DOHH2 (cell line): Measurements from ENCODE around the gene SLC16A5.

Source experiments
- H3F3A ChIP-seq: fragments of 200-600 bp; sonication (generic), shearing (Covaris generic); 2 replicates; pipeline ENCODE4 v1.6.0; 2016; ENCODE audit warnings: antibody characterized with exemption, mild to moderate bottlenecking; ENCODE audit not compliant: control insufficient read depth, insufficient read depth
- H3K27ac ChIP-seq: fragments of 200-600 bp; sonication (generic); 2 replicates; pipeline ENCODE4 v1.5.1; 2014; ENCODE audit warnings: low read depth, mild to moderate bottlenecking, low read length, moderate library complexity
- H3K27me3 ChIP-seq: fragments of 200-600 bp; sonication (generic); 2 replicates; pipeline ENCODE4 v1.6.1; 2014; ENCODE audit warnings: mild to moderate bottlenecking, low read length, mixed read lengths; ENCODE audit not compliant: control insufficient read depth
- H3K36me3 ChIP-seq: fragments of 200-600 bp; sonication (generic); 2 replicates; pipeline ENCODE4 v1.6.1; 2014; ENCODE audit warnings: mild to moderate bottlenecking, low read length, moderate library complexity, mixed read lengths; ENCODE audit not compliant: control insufficient read depth
- H3K4me1 ChIP-seq: fragments of 200-600 bp; sonication (generic); 2 replicates; pipeline ENCODE4 v1.6.1; 2014; ENCODE audit warnings: mild to moderate bottlenecking, low read length, mixed read lengths; ENCODE audit not compliant: control insufficient read depth
- H3K4me2 ChIP-seq: fragments of 200-600 bp; sonication (generic); 2 replicates; pipeline ENCODE4 v1.6.0; 2014; ENCODE audit warnings: mild to moderate bottlenecking, low read length, moderate library complexity
- H3K4me3 ChIP-seq: fragments of 200-600 bp; sonication (generic); 2 replicates; pipeline ENCODE4 v1.5.1; 2014; ENCODE audit warnings: mild to moderate bottlenecking, low read length, mixed read lengths
- H3K79me2 ChIP-seq: fragments of 200-600 bp; sonication (generic); 2 replicates; pipeline ENCODE4 v1.6.1; 2014; ENCODE audit warnings: mild to moderate bottlenecking, low read length, mixed read lengths; ENCODE audit not compliant: control insufficient read depth
- H3K9me2 ChIP-seq: fragments of 200-600 bp; sonication (generic); replicated peaks from 2 replicates; pipeline ENCODE4 v1.6.1; 2014; ENCODE audit warnings: mild to moderate bottlenecking, low read length, mixed read lengths; ENCODE audit not compliant: control insufficient read depth
- H3K9me3 ChIP-seq: fragments of 200-600 bp; sonication (generic); 2 replicates; pipeline ENCODE4 v1.6.1; 2014; ENCODE audit warnings: antibody characterized with exemption, low read length, mixed read lengths; ENCODE audit not compliant: control insufficient read depth, insufficient read depth
- H4K20me1 ChIP-seq: fragments of 200-600 bp; sonication (generic); 2 replicates; pipeline ENCODE4 v1.6.0; 2014; ENCODE audit warnings: low read depth, mild to moderate bottlenecking, antibody characterized with exemption, low read length, moderate library complexity; ENCODE audit not compliant: control insufficient read depth, insufficient read depth
- EZH2phosphoT487 ChIP-seq: fragments of 200-600 bp; sonication (generic); IDR thresholded peaks from 2 replicates; pipeline ENCODE4 v1.6.1; 2017; ENCODE audit warnings: borderline replicate concordance, mild to moderate bottlenecking, antibody characterized with exemption, low read length, moderate library complexity, mixed read lengths
- TF ChIP-seq, protein P1 (sequence below): fragments of 200-600 bp; sonication (generic); IDR thresholded peaks from one replicate; pipeline ENCODE4 v1.5.1; 2014; ENCODE audit warnings: antibody characterized with exemption, mild to moderate bottlenecking, low read depth, low read length; ENCODE audit not compliant: poor library complexity, severe bottlenecking

SLC16A5 gene

DNA sequence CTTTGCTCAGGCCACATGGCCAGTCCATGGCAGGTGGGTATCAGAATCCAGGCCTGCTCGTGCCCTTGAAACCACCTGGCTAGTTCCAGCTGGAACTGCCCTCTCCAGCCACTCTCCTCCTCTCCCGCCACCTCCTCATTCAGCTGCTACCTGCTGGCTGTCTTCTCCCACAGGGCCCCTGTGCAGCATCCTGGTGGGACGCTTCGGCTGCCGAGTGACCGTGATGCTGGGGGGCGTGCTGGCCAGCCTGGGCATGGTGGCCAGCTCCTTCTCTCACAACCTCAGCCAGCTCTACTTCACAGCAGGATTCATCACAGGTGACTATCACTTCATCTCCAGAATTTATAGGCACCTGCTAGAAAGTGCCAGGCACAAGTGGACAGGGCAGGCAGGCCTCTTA is 10.1 kb downstream of the SLC16A5 start:
- H3K27me3 ChIP-seq, result peaks cover 9% of the 10 kb centered on the region; the same call in 1 of the 2 replicates
- H3K27ac ChIP-seq, result no peak overlapping the region
- no peak overlapping the region for H3K4me3 ChIP-seq
- H3K9me3 ChIP-seq, result no peaks in the 10 kb centered on the region
- TF ChIP-seq, protein P1, sequence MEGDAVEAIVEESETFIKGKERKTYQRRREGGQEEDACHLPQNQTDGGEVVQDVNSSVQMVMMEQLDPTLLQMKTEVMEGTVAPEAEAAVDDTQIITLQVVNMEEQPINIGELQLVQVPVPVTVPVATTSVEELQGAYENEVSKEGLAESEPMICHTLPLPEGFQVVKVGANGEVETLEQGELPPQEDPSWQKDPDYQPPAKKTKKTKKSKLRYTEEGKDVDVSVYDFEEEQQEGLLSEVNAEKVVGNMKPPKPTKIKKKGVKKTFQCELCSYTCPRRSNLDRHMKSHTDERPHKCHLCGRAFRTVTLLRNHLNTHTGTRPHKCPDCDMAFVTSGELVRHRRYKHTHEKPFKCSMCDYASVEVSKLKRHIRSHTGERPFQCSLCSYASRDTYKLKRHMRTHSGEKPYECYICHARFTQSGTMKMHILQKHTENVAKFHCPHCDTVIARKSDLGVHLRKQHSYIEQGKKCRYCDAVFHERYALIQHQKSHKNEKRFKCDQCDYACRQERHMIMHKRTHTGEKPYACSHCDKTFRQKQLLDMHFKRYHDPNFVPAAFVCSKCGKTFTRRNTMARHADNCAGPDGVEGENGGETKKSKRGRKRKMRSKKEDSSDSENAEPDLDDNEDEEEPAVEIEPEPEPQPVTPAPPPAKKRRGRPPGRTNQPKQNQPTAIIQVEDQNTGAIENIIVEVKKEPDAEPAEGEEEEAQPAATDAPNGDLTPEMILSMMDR, result no peak
- TF ChIP-seq EZH2phosphoT487, result no peak
- H3F3A ChIP-seq, result no peaks in the 10 kb centered on the region
- H3K9me2 ChIP-seq, result no peaks in the 10 kb centered on the region
- no peaks in the 10 kb centered on the region for H4K20me1 ChIP-seq
- H3K36me3 ChIP-seq, result no peaks in the 10 kb centered on the region
- H3K4me1 ChIP-seq, result peaks cover 21% of the 10 kb centered on the region
- H3K4me2 ChIP-seq, result no peak overlapping the region
- no peaks in the 10 kb centered on the region for H3K79me2 ChIP-seq

DNA sequence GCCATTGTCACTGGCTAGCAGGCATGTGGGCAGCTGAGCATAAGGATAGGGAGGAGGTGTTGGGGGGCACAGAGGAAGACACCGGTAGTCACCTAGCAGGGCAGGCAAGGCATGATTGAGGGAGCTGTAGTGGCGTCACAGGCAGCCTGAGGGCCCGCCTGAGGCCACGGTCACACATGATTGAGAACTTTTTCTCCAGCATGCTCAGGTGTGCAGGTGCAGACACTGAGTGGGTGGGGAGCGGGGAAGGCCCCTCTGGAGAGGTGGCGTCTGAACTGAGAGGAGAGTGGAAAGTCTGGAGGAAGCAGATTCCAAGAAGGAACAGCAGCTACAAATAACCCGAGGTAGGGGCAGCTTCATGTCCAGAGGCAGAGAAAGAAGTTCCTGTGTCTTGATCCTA is 11.1 kb downstream of the SLC16A5 start:
- Histone ChIP-seq H3K79me2 (no peaks in the 10 kb centered on the region), H3K27ac (no peak overlapping the region), H3K9me2 (no peaks in the 10 kb centered on the region), H3K4me2 (no peak overlapping the region), H3K27me3 (peaks cover 10% of the 10 kb centered on the region; the same call in 1 of the 2 replicates), H3F3A (no peaks in the 10 kb centered on the region), H3K4me3 (no peak overlapping the region), H3K36me3 (no peaks in the 10 kb centered on the region), H3K4me1 (peaks cover 21% of the 10 kb centered on the region), H4K20me1 (no peaks in the 10 kb centered on the region), H3K9me3 (no peaks in the 10 kb centered on the region)
- no peak for TF ChIP-seq EZH2phosphoT487
- TF ChIP-seq, protein P1, result no peak

DNA sequence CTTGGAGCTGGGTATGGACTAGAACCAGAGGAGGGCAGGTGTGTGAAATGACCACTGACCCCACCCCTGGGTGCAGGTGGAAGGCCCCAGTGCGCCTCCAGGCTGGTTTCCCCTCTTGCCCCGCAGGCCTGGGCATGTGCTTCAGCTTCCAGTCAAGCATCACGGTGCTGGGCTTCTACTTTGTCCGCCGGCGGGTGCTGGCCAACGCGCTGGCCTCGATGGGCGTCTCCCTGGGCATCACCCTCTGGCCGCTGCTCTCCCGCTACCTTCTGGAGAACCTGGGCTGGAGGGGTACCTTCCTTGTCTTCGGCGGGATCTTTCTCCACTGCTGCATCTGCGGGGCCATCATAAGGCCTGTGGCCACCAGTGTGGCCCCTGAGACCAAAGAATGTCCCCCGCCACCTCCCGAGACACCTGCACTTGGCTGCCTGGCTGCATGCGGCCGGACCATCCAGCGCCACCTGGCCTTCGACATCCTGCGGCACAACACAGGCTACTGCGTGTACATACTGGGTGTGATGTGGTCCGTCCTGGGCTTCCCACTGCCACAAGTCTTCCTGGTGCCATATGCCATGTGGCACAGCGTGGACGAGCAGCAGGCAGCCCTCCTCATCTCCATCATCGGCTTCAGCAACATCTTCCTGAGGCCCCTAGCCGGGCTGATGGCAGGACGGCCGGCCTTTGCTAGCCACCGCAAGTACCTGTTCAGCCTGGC is 12.3 kb downstream of the SLC16A5 start:
- peaks cover 21% of the 10 kb centered on the region for H3K4me1 ChIP-seq
- H3K27ac ChIP-seq, result no peak overlapping the region
- no peak overlapping the region for H3K4me3 ChIP-seq
- no peaks in the 10 kb centered on the region for H3K36me3 ChIP-seq
- no peaks in the 10 kb centered on the region for H4K20me1 ChIP-seq
- TF ChIP-seq EZH2phosphoT487, result no peak
- TF ChIP-seq, protein P1, result no peak
- no peak overlapping the region for H3K4me2 ChIP-seq
- H3F3A ChIP-seq, result no peaks in the 10 kb centered on the region
- H3K9me2 ChIP-seq, result no peaks in the 10 kb centered on the region
- H3K27me3 ChIP-seq, result peaks cover 19% of the 10 kb centered on the region
- no peaks in the 10 kb centered on the region for H3K9me3 ChIP-seq
- no peaks in the 10 kb centered on the region for H3K79me2 ChIP-seq
